Medulla oblongata (tissue), 1 donor: ENCODE measurements around the gene ASB13.

ENCODE experiments used
- DNase-seq: peaks from one replicate; pipeline ENCODE4 v3.0.0-alpha.2; 2015; ENCODE audit errors: extremely low spot score

The ASB13 gene

GRCh38 chr10:5647507-5648240 lies 18.7 kb downstream of the ASB13 start:
- DNase-seq, result no peak

GRCh38 chr10:5645944-5646617 lies 20.3 kb downstream of the ASB13 start:
- no peak for DNase-seq

- DNase-seq, result no peak
These were observed 21.0 kb downstream of the ASB13 start for GRCh38 chr10:5645375-5645774.

- no peak for DNase-seq
These were observed 21.5 kb downstream of the ASB13 start for GRCh38 chr10:5644930-5645329.

GRCh38 chr10:5643346-5644067 lies 22.9 kb downstream of the ASB13 start:
- DNase-seq, result no peak

- DNase-seq, result no peak
These were observed 24.9 kb downstream of the ASB13 start for GRCh38 chr10:5641501-5641900.

GRCh38 chr10:5640501-5640900 lies 25.9 kb downstream of the ASB13 start:
- no peak for DNase-seq

- DNase-seq, result no peak
These were observed 26.4 kb downstream of the ASB13 start for GRCh38 chr10:5640036-5640435.

GRCh38 chr10:5639066-5639465 lies 27.3 kb downstream of the ASB13 start:
- DNase-seq, result no peak

- no peak for DNase-seq
These were observed 27.9 kb downstream of the ASB13 start for GRCh38 chr10:5638494-5638893.

- DNase-seq, result no peak
These were observed 31.5 kb downstream of the ASB13 start for GRCh38 chr10:5634918-5635317.

GRCh38 chr10:5633166-5633749 lies 33.1 kb downstream of the ASB13 start:
- DNase-seq, result no peak

- no peak for DNase-seq
These were observed 33.9 kb downstream of the ASB13 start for GRCh38 chr10:5632446-5632845.

GRCh38 chr10:5631936-5632335 lies 34.5 kb downstream of the ASB13 start:
- no peak for DNase-seq

- no peak for DNase-seq
These were observed 36.3 kb downstream of the ASB13 start for GRCh38 chr10:5630112-5630436.

- DNase-seq, result peak; percentile 82
These were observed 36.9 kb downstream of the ASB13 start for GRCh38 chr10:5629303-5630111.

- DNase-seq, result no peak
These were observed 37.7 kb downstream of the ASB13 start for GRCh38 chr10:5628451-5629302.

- DNase-seq, result no peak
These were observed 38.8 kb downstream of the ASB13 start for GRCh38 chr10:5627486-5628044.

- DNase-seq, result no peak
These were observed 40.2 kb downstream of the ASB13 start for GRCh38 chr10:5625992-5626777.

- no peak for DNase-seq
These were observed 41.7 kb downstream of the ASB13 start for GRCh38 chr10:5624701-5625100.
